ENCODE measurements around the gene NUP98.
"Not testable (repeated sequence)": the region's sequence is repeated elsewhere in the genome, so short reads cannot be mapped to it uniquely, and the experiment has no call there.

Gene NUP98

GRCh38 chr11:3825473-3826154 lies 28.3 kb upstream of the NUP98 start:
- DNase-seq, result no peak

- DNase-seq, result peak; percentile 47
Measured at GRCh38 chr11:3824714-3825472, 27.5 kb upstream of the NUP98 start.

GRCh38 chr11:3823762-3824506 lies 26.6 kb upstream of the NUP98 start:
- no peak for DNase-seq

- peak; percentile 64 for DNase-seq
Measured at GRCh38 chr11:3823303-3823702, 25.9 kb upstream of the NUP98 start.

- no peak for DNase-seq
Measured at GRCh38 chr11:3822312-3822711, 25.0 kb upstream of the NUP98 start.

- DNase-seq, result no peak
Measured at GRCh38 chr11:3820971-3821370, 23.6 kb upstream of the NUP98 start.

- no peak for DNase-seq
Measured at GRCh38 chr11:3817181-3817800, 19.9 kb upstream of the NUP98 start.

- DNase-seq, result no peak
Measured at GRCh38 chr11:3816673-3817072, 19.3 kb upstream of the NUP98 start.

- no peak for DNase-seq
Measured at GRCh38 chr11:3815845-3816244, 18.5 kb upstream of the NUP98 start.

- not testable (repeated sequence) for DNase-seq
Measured at GRCh38 chr11:3814832-3815231, 17.5 kb upstream of the NUP98 start.

GRCh38 chr11:3810951-3811350 lies 13.6 kb upstream of the NUP98 start:
- DNase-seq, result no peak

GRCh38 chr11:3810446-3810845 lies 13.1 kb upstream of the NUP98 start:
- no peak for DNase-seq

GRCh38 chr11:3809624-3809928 lies 12.2 kb upstream of the NUP98 start:
- DNase-seq, result no peak

GRCh38 chr11:3808861-3809623 lies 11.7 kb upstream of the NUP98 start:
- DNase-seq, result peak; percentile 50

GRCh38 chr11:3807909-3808860 lies 10.8 kb upstream of the NUP98 start, which contains the start of gene PGAP2:
Gene PGAP2, plus strand, starts transcription at chr11:3808560. Its CDS starts 2,700 bp downstream, at chr11:3811260.
- DNase-seq, result peak; percentile 44

- DNase-seq, result peak; percentile 88
Measured at GRCh38 chr11:3803726-3804495, 6.6 kb upstream of the NUP98 start.

- DNase-seq, result peak; percentile 67
Measured at GRCh38 chr11:3802011-3802790, 4.8 kb upstream of the NUP98 start.

GRCh38 chr11:3799873-3800272 lies 2.5 kb upstream of the NUP98 start:
- DNase-seq, result no peak

- DNase-seq, result no peak
Measured at GRCh38 chr11:3799143-3799542, 1.8 kb upstream of the NUP98 start.
